GM23338 (cell line): ENCODE data around the gene SLC37A2. TPM values are rescaled to one million over a fixed set of nuclear protein-coding genes. Genes with fewer than 3 reads are reported as not detected.

Source experiments
- ATAC-seq: fragments of 200-7000 bp; cut with Tn5 transposase; 3 replicates; pipeline ENCODE4 v1.9.1; 2020
- DNase-seq: peaks from one replicate; pipeline ENCODE4 v3.0.0-alpha.2; 2015; ENCODE audit warnings: low spot score
- H2AFZ ChIP-seq: fragments of 200-600 bp; sonication (generic); 2 replicates; pipeline ENCODE4 v1.8.0; 2016; ENCODE audit warnings: antibody characterized with exemption, mild to moderate bottlenecking, moderate library complexity
- H3F3A ChIP-seq: fragments of 200-600 bp; sonication (generic); replicated peaks from 2 replicates; pipeline ENCODE4 v1.8.0; 2017; ENCODE audit warnings: antibody characterized with exemption, mixed run types, low read depth
- H3K27ac ChIP-seq: fragments of 200-600 bp; sonication (generic); 2 replicates; pipeline ENCODE4 v1.6.1; 2016; ENCODE audit warnings: low read depth
- H3K27me3 ChIP-seq: fragments of 200-600 bp; sonication (generic); 2 replicates; pipeline ENCODE4 v1.8.0; 2016; ENCODE audit warnings: mild to moderate bottlenecking, mixed run types, moderate library complexity; ENCODE audit not compliant: insufficient read depth
- H3K36me3 ChIP-seq: fragments of 200-600 bp; sonication (generic); 2 replicates; pipeline ENCODE4 v1.8.0; 2016; ENCODE audit warnings: mild to moderate bottlenecking; ENCODE audit not compliant: insufficient read depth
- H3K4me1 ChIP-seq: fragments of 200-600 bp; sonication (generic); 2 replicates; pipeline ENCODE4 v1.8.0; 2016; ENCODE audit warnings: mild to moderate bottlenecking, moderate library complexity; ENCODE audit not compliant: insufficient read depth
- H3K4me2 ChIP-seq: fragments of 200-600 bp; sonication (generic); 2 replicates; pipeline ENCODE4 v1.7.1; 2017; ENCODE audit warnings: mixed run types
- H3K4me3 ChIP-seq: fragments of 200-600 bp; sonication (generic); 2 replicates; pipeline ENCODE4 v1.6.1; 2016; ENCODE audit warnings: mixed run types
- H3K79me2 ChIP-seq: fragments of 200-600 bp; sonication (generic); replicated peaks from 2 replicates; pipeline ENCODE4 v1.8.0; 2017; ENCODE audit warnings: mild to moderate bottlenecking; ENCODE audit not compliant: insufficient read depth
- H3K9me2 ChIP-seq: fragments of 200-600 bp; sonication (generic); 2 replicates; pipeline ENCODE4 v1.8.0; 2017; ENCODE audit not compliant: insufficient read depth
- H4K20me1 ChIP-seq: fragments of 200-600 bp; sonication (generic); replicated peaks from 2 replicates; pipeline ENCODE4 v1.8.0; 2017; ENCODE audit warnings: mild to moderate bottlenecking; ENCODE audit not compliant: insufficient read depth
- H3K27ac Mint-ChIP-seq: 2 replicates; pipeline ENCODE4 v1.8.0; 2020; ENCODE audit warnings: inconsistent platforms, mild to moderate bottlenecking, moderate library complexity, mixed read lengths
- H3K27me3 Mint-ChIP-seq: 3 replicates; pipeline ENCODE4 v1.8.0; 2022; ENCODE audit warnings: low read depth, mild to moderate bottlenecking, moderate library complexity, mixed read lengths, inconsistent platforms; ENCODE audit not compliant: insufficient read depth, poor library complexity
- H3K36me3 Mint-ChIP-seq: 3 replicates; pipeline ENCODE4 v1.8.0; 2021; ENCODE audit warnings: low read depth, mild to moderate bottlenecking, inconsistent platforms, moderate library complexity, mixed read lengths
- H3K4me1 Mint-ChIP-seq: 3 replicates; pipeline ENCODE4 v1.8.0; 2020; ENCODE audit warnings: mild to moderate bottlenecking, inconsistent platforms, mixed read lengths
- H3K4me3 Mint-ChIP-seq: 3 replicates; pipeline ENCODE4 v1.8.0; 2021; ENCODE audit warnings: moderate library complexity, mild to moderate bottlenecking, inconsistent platforms, mixed read lengths
- H3K9me3 Mint-ChIP-seq: 3 replicates; pipeline ENCODE4 v1.8.0; 2020; ENCODE audit warnings: moderate library complexity, mild to moderate bottlenecking, inconsistent platforms, mixed read lengths
- CREB1 ChIP-seq: fragments of 250-450 bp; sonication (Bioruptor Pico); IDR thresholded peaks from 2 replicates; pipeline ENCODE4 v1.5.0; 2020; ENCODE audit warnings: low read depth, mild to moderate bottlenecking, moderate library complexity
- CTCF ChIP-seq, 2 experiments: fragments of 200-600 bp in 1 of 2; sonication (generic) in 1 of 2; conservative IDR thresholded peaks; 2 replicates each; pipeline versions ENCODE4 v1.5.1 to v1.6.1; 2016 to 2017; ENCODE audit warnings: antibody characterized with exemption in 2 of 2, low read depth in 2 of 2, mild to moderate bottlenecking in 2 of 2, moderate library complexity in 1 of 2
- ETS1 ChIP-seq: IDR thresholded peaks from 2 replicates; pipeline ENCODE4 v1.6.1; 2016; ENCODE audit warnings: antibody characterized with exemption
- EZH2 ChIP-seq: fragments of 200-600 bp; sonication (generic); IDR thresholded peaks from one replicate; pipeline ENCODE4 v1.8.0; 2017; ENCODE audit warnings: antibody characterized with exemption, mild to moderate bottlenecking, low read depth; ENCODE audit not compliant: unreplicated experiment
- EZH2phosphoT487 ChIP-seq: fragments of 200-600 bp; sonication (generic); IDR thresholded peaks from one replicate; pipeline ENCODE4 v1.8.1; 2018; ENCODE audit warnings: antibody characterized with exemption; ENCODE audit not compliant: unreplicated experiment
- JUNB ChIP-seq: IDR thresholded peaks from one replicate; pipeline ENCODE4 v1.6.1; 2016; ENCODE audit warnings: antibody characterized with exemption; ENCODE audit not compliant: unreplicated experiment
- NANOG ChIP-seq: IDR thresholded peaks from 2 replicates; pipeline ENCODE4 v1.6.1; 2016; ENCODE audit warnings: antibody characterized with exemption, borderline replicate concordance
- POLR2AphosphoS5 ChIP-seq: IDR thresholded peaks from 2 replicates; pipeline ENCODE4 v1.6.1; 2016; ENCODE audit warnings: antibody characterized with exemption, low read depth
- STAT1 ChIP-seq: IDR thresholded peaks from one replicate; pipeline ENCODE4 v1.6.1; 2016; ENCODE audit warnings: antibody characterized with exemption; ENCODE audit not compliant: unreplicated experiment
- ZNF114 ChIP-seq: fragments of 250-450 bp; sonication (Bioruptor Pico); IDR thresholded peaks from 2 replicates; pipeline ENCODE4 v1.5.0; 2020; ENCODE audit warnings: mild to moderate bottlenecking, moderate library complexity
- ZNF331 ChIP-seq: fragments of 250-450 bp; sonication (Bioruptor Pico); IDR thresholded peaks from 2 replicates; pipeline ENCODE4 v1.5.0; 2020; ENCODE audit warnings: low read depth, mild to moderate bottlenecking, moderate library complexity
- ZNF462 ChIP-seq: fragments of 250-450 bp; sonication (Bioruptor Pico); IDR thresholded peaks from 2 replicates; pipeline ENCODE4 v1.5.0; 2020; ENCODE audit warnings: mild to moderate bottlenecking, moderate library complexity
- polyA plus RNA-seq: library from polyadenylated mRNA; unstranded; fragments of >200 nt; fragmentation: Nextera tagmentation; extraction: Ambion mirVana; gene quantifications from 2 replicates; pipeline ENCODE4 v1.2.1, GENCODE V29; 2016
- total RNA-seq: library from RNA; depleted of rRNA; stranded (reverse); fragments of >200 nt; shearing (Covaris generic); gene quantifications from 2 replicates; pipeline ENCODE4 v1.2.3, GENCODE V29; 2014
- TF ChIP-seq, protein P1 (sequence below): IDR thresholded peaks from one replicate; pipeline ENCODE4 v1.6.1; 2018; ENCODE audit warnings: antibody characterized with exemption; ENCODE audit not compliant: unreplicated experiment

Gene SLC37A2
- total and polyA plus RNA-seq, 2 experiments from 2014 or later, result 0.40 to 1.6 TPM

DNA sequence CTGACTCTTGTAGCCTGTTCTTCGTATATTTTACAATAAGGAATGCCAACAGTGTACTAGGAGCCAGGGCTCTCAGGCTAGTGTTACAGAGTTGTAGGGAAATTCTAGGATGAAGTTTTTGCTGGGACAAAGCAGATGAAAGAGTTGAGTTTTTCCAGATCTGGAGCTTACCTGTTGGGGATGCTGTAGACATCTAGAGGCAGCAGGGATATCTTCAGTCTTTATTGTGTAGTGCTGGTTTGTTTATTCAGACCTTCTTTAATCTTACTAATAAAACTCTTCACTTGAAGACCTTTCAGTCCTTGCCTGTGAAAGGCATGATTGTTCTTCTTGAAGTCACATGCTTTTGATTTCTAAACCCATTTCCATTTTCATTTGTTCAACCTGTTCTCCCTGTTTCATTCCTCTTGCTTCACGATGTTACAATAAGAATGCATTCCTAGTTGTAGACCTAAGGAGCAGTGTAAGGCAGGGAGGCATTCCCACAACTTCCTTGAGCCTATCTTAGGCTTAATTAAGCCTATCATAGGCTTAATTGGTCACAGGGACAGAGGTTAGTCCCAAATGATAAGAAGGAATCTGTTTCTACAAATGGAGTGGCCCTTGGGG is 7.9 kb upstream of the SLC37A2 start:
- Mint-ChIP-seq H3K4me3 (no peak overlapping the region), H3K27me3 (no peaks in the 10 kb centered on the region), H3K36me3 (no peaks in the 10 kb centered on the region), H3K9me3 (no peaks in the 10 kb centered on the region), H3K27ac (no peak overlapping the region), H3K4me1 (no peaks in the 10 kb centered on the region)
- Histone ChIP-seq H2AFZ (no peak overlapping the region), H3K4me1 (no peaks in the 10 kb centered on the region), H3F3A (no peaks in the 10 kb centered on the region), H3K9me2 (no peaks in the 10 kb centered on the region), H3K4me2 (no peak overlapping the region), H3K27ac (no peak overlapping the region), H3K36me3 (no peaks in the 10 kb centered on the region), H3K27me3 (peaks cover 2% of the 10 kb centered on the region; the same call in 1 of the 2 replicates), H3K4me3 (no peak overlapping the region), H3K79me2 (no peaks in the 10 kb centered on the region), H4K20me1 (no peaks in the 10 kb centered on the region)
- DNase-seq (no peak), ATAC-seq (no peak)
- TF ChIP-seq, protein P1, sequence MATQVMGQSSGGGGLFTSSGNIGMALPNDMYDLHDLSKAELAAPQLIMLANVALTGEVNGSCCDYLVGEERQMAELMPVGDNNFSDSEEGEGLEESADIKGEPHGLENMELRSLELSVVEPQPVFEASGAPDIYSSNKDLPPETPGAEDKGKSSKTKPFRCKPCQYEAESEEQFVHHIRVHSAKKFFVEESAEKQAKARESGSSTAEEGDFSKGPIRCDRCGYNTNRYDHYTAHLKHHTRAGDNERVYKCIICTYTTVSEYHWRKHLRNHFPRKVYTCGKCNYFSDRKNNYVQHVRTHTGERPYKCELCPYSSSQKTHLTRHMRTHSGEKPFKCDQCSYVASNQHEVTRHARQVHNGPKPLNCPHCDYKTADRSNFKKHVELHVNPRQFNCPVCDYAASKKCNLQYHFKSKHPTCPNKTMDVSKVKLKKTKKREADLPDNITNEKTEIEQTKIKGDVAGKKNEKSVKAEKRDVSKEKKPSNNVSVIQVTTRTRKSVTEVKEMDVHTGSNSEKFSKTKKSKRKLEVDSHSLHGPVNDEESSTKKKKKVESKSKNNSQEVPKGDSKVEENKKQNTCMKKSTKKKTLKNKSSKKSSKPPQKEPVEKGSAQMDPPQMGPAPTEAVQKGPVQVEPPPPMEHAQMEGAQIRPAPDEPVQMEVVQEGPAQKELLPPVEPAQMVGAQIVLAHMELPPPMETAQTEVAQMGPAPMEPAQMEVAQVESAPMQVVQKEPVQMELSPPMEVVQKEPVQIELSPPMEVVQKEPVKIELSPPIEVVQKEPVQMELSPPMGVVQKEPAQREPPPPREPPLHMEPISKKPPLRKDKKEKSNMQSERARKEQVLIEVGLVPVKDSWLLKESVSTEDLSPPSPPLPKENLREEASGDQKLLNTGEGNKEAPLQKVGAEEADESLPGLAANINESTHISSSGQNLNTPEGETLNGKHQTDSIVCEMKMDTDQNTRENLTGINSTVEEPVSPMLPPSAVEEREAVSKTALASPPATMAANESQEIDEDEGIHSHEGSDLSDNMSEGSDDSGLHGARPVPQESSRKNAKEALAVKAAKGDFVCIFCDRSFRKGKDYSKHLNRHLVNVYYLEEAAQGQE, result no peak
- TF ChIP-seq JUNB (no peak), CTCF (conservative IDR thresholded peaks at IDR 0.05; ENCODE audit: low read depth in 2 of 2) (no peak), ZNF462 (CRISPR knock-in tag) (no peak), CREB1 (CRISPR knock-in tag) (no peak), EZH2 (no peak), EZH2phosphoT487 (no peak), ZNF331 (CRISPR knock-in tag) (no peak), ETS1 (no peak), ZNF114 (CRISPR knock-in tag) (no peak), NANOG (no peak), STAT1 (no peak), POLR2AphosphoS5 (no peak)
